ENCODE data around the gene ABL2.

The ABL2 gene

DNA sequence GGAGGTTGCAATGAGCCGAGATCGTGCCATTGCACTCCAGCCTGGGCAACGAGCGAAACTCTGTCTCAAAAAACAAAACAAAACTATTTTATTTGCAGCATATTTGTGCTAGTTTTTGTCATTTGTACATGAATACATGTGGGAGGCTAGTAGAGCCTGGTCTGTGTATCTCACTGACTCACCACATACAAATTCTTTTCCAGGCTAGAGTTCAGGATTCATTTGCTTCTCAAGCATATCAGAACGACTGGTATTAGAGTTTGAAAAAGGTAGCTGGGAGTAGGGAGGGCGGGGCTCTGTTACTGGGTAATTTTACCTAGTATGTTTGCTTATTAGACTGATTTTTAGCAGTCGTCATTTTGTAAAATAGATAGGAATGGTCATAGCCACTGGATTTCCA, 152.1 kb downstream of the ABL2 start:
- TF ChIP-seq, protein P1, sequence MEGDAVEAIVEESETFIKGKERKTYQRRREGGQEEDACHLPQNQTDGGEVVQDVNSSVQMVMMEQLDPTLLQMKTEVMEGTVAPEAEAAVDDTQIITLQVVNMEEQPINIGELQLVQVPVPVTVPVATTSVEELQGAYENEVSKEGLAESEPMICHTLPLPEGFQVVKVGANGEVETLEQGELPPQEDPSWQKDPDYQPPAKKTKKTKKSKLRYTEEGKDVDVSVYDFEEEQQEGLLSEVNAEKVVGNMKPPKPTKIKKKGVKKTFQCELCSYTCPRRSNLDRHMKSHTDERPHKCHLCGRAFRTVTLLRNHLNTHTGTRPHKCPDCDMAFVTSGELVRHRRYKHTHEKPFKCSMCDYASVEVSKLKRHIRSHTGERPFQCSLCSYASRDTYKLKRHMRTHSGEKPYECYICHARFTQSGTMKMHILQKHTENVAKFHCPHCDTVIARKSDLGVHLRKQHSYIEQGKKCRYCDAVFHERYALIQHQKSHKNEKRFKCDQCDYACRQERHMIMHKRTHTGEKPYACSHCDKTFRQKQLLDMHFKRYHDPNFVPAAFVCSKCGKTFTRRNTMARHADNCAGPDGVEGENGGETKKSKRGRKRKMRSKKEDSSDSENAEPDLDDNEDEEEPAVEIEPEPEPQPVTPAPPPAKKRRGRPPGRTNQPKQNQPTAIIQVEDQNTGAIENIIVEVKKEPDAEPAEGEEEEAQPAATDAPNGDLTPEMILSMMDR (IDR thresholded peaks at IDR 0.05; ENCODE audit: borderline replicate concordance, insufficient read depth, low read depth, low read length), result no peak
- H3K4me3 ChIP-seq (ENCODE audit: low read depth, low read length), result no peak overlapping the region

GRCh38 chr1:179066471-179066870, 163.0 kb downstream of the ABL2 start:
- H3K4me3 ChIP-seq (ENCODE audit: low read depth, low read length), result no peak overlapping the region
- TF ChIP-seq, protein P1 (IDR thresholded peaks at IDR 0.05; ENCODE audit: borderline replicate concordance, insufficient read depth, low read depth, low read length), result no peak

GRCh38 chr1:179061360-179062282, 167.9 kb downstream of the ABL2 start:
- TF ChIP-seq, protein P1 (IDR thresholded peaks at IDR 0.05; ENCODE audit: borderline replicate concordance, insufficient read depth, low read depth, low read length), result no peak
- H3K4me3 ChIP-seq (ENCODE audit: low read depth, low read length), result no peak overlapping the region

DNA sequence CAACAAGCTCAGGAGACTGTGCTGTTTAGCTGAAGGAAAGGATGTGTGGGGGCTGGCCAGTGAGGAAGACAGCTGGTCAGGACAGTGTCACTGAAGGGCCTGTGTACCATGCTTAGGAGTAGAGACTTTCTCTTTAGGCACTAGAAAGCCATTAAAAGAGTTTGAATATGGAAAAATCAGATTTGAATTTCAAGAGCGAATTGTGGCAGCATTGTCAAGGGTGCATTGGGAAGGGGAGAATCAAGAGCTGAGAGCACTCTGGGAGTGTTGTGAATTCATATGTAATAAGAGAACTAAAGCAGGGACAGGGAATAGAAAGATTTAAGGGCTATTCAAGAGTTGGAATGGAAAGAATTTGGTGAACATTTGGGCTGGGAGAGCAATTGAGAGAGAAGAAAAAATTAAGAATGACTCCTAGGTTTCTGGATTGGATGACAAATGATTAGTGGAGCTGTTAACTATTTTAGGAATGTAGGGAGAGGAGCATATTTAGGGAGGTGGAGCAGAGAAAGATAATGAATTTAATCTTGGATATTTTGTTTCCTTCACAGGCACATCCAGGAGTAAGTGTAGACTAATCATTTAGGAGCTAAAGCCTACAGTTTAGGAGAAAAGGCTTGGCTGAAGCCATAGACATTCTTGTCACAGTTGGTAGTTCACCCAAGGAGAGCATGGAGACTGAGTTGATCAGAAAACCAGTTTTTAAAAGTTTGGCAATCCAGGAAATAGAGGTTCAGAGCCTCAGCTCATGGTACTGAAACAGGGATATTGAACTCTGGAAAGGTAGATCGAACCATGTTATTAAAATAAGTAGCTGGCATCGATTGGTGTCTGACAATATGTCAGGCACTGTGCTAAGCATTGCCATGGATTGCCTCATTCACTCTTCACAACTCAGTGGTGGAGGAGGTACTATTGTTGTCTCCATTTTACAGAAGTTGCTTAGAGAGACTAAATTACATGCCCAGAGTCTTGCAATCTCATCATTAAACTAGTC, 170.7 kb downstream of the ABL2 start:
- TF ChIP-seq, protein P1 (IDR thresholded peaks at IDR 0.05; ENCODE audit: borderline replicate concordance, insufficient read depth, low read depth, low read length), result no peak
- no peak overlapping the region for H3K4me3 ChIP-seq (ENCODE audit: low read depth, low read length)

GRCh38 chr1:179055937-179056336, 173.5 kb downstream of the ABL2 start:
- no peak overlapping the region for H3K4me3 ChIP-seq (ENCODE audit: low read depth, low read length)
- TF ChIP-seq, protein P1 (IDR thresholded peaks at IDR 0.05; ENCODE audit: borderline replicate concordance, insufficient read depth, low read depth, low read length), result no peak

GRCh38 chr1:179053486-179053885, 176.0 kb downstream of the ABL2 start:
- TF ChIP-seq, protein P1 (IDR thresholded peaks at IDR 0.05; ENCODE audit: borderline replicate concordance, insufficient read depth, low read depth, low read length), result no peak
- H3K4me3 ChIP-seq (ENCODE audit: low read depth, low read length), result no peak overlapping the region
